ENCODE results near the gene SYT12. TPM values are rescaled to one million over a fixed set of nuclear protein-coding genes. Genes with fewer than 3 reads are reported as not detected.

Gene SYT12
- total RNA-seq, 1 experiment from 2014 or later = 4.8 TPM

DNA sequence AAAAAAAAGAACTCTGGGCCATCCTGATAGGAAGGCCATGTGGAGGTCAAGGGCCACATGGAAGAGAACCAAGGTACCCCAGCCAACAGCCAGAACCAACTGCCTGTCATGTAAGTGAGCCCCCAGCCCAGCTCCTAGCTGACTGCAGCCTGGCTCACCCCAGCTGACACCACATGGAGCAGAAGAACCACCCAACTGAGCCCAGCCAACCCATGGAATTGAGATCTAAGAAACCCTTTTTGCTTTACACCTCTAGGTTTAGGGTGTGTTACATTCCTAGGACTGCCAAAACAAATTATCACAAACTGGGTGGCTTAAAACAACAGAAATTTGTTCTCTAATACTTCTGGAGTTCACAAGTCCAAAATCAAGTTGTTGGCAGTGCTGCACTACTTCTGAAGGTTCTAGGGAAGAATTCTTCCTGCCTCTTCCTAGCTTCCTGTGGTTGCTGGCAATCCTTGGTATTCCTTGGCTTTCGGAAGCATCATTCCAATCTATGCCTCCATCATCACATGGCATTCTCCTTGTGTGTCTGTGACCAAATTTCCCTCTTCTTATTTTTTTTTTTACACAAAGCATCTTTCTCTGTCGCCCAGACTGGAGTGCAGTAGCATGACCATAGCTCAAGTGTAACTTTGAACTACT, 43.5 kb upstream of the SYT12 start:
- H3K4me2 ChIP-seq (ENCODE audit: low read length) = no peak overlapping the region
- intact Hi-C loops (cut with micrococcal nuclease) = no loop called here
- no peaks in the 10 kb centered on the region for H3F3A ChIP-seq (ENCODE audit: low read length, unreplicated experiment)
- no peaks in the 10 kb centered on the region for H3K9me2 ChIP-seq (replicated peaks; ENCODE audit: low read length)
- no peak overlapping the region for H3K9ac ChIP-seq (ENCODE audit: low read length)
- no peak for ATAC-seq
- POLR2A ChIA-PET (ENCODE audit: unreplicated experiment) = no interaction called here
- H3K79me2 ChIP-seq (ENCODE audit: low read length) = no peaks in the 10 kb centered on the region
- CTCF ChIA-PET = no interaction called here
- H3K36me3 ChIP-seq (ENCODE audit: low read depth, low read length) = no peaks in the 10 kb centered on the region
- no peaks in the 10 kb centered on the region for H4K20me1 ChIP-seq (ENCODE audit: low read length)
- no peaks in the 10 kb centered on the region; the same call in 1 of the 2 replicates for H3K9me3 ChIP-seq (ENCODE audit: low read length)
- TF ChIP-seq EZH2phosphoT487 (IDR thresholded peaks at IDR 0.05; ENCODE audit: borderline replicate concordance, low read length) = no peak
- no peak for TF ChIP-seq EZH2 (IDR thresholded peaks at IDR 0.05; ENCODE audit: low read length, unreplicated experiment)
- TF ChIP-seq CTCF (conservative IDR thresholded peaks at IDR 0.05; ENCODE audit: low read depth, low read length) = no peak
- no peak overlapping the region for H2AFZ ChIP-seq (ENCODE audit: low read length)
- peaks cover 29% of the 10 kb centered on the region for H3K4me1 ChIP-seq (ENCODE audit: insufficient read depth, low read length)
- no peak for DNase-seq
- BruUV-seq (replicated peaks) = no TSS peak
- H3K4me3 ChIP-seq (ENCODE audit: low read length) = no peak overlapping the region
- H3K27me3 ChIP-seq (ENCODE audit: low read length) = no peaks in the 10 kb centered on the region
- H3K27ac ChIP-seq (ENCODE audit: low read length) = no peak overlapping the region

GRCh38 chr11:66981976-66982578, 40.9 kb upstream of the SYT12 start:
- peak overlapping the region; percentile 52 for H3K27ac ChIP-seq (ENCODE audit: low read length)
- H3F3A ChIP-seq (ENCODE audit: low read length, unreplicated experiment) = no peaks in the 10 kb centered on the region
- peak; percentile 85 for ATAC-seq

More at GRCh38 chr11:66981976-66982578, 40.9 kb upstream of the SYT12 start:
- Histone ChIP-seq H3K9me2 (replicated peaks; ENCODE audit: low read length) (no peaks in the 10 kb centered on the region), H3K9ac (ENCODE audit: low read length) (no peak overlapping the region), H3K79me2 (ENCODE audit: low read length) (no peaks in the 10 kb centered on the region), H4K20me1 (ENCODE audit: low read length) (no peaks in the 10 kb centered on the region), H3K4me3 (ENCODE audit: low read length) (no peak overlapping the region), H2AFZ (ENCODE audit: low read length) (no peak overlapping the region), H3K27me3 (ENCODE audit: low read length) (no peaks in the 10 kb centered on the region), H3K4me1 (ENCODE audit: insufficient read depth, low read length) (peaks cover 28% of the 10 kb centered on the region), H3K9me3 (ENCODE audit: low read length) (no peaks in the 10 kb centered on the region; the same call in 1 of the 2 replicates), H3K36me3 (ENCODE audit: low read depth, low read length) (no peaks in the 10 kb centered on the region), H3K4me2 (ENCODE audit: low read length) (peak overlapping the region; percentile 40)
- BruUV-seq (replicated peaks) = no TSS peak
- intact Hi-C loops (cut with micrococcal nuclease) = loop anchor here (1.0 kb wide), 2 partner anchors 12 to 24 kb away; partner anchors contain the start of gene PC
- CTCF ChIA-PET = no interaction called here
- TF ChIP-seq EZH2 (IDR thresholded peaks at IDR 0.05; ENCODE audit: low read length, unreplicated experiment) (no peak), CTCF (conservative IDR thresholded peaks at IDR 0.05; ENCODE audit: low read depth, low read length) (no peak), EZH2phosphoT487 (IDR thresholded peaks at IDR 0.05; ENCODE audit: borderline replicate concordance, low read length) (no peak)
- POLR2A ChIA-PET (ENCODE audit: unreplicated experiment) = no interaction called here
- DNase-seq = peak; percentile 99

Measured in PC-3 (cell line).